ENCODE measurements around the gene ZCCHC8. TPM values are rescaled to one million over a fixed set of nuclear protein-coding genes. Genes with fewer than 3 reads are reported as not detected.

ZCCHC8 gene
- total and polyA plus RNA-seq, 2 of the 8 experiments (the other 6 are each of a cell fraction or from before 2014, with no cell fraction given), result 13.8 to 28.9 TPM

DNA sequence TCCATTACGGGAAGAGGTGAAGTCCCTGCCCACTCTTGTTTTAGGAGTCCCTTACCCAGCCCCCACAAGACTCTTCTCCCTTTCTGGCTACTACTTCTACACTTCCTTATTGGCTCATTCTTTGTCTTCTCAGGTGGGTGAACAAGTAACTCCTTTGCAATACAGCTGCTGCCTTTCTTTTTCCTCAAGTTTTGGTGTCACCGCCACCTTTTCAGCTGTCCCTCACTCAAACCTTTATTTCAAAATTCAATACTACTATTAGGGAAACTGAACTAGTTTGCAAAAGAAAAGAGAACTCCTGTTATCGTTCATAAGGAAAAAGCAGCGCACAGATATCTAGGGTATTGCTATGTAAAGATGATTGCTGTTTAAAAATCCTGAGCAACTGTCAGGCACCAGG is 19.9 kb upstream of the ZCCHC8 start:
- Histone ChIP-seq H2AFZ (ENCODE audit: low read length) (no peak overlapping the region), H3K23me2 (ENCODE audit: low read depth, low read length) (peaks cover 2% of the 10 kb centered on the region; the same call in 1 of the 2 replicates), H3K9ac (replicated peaks in 1 of 4; ENCODE audit: extremely low read depth in 1 of 4, low read depth in 3 of 4, low read length in 3 of 4) (no peak overlapping the region), H3K18ac (ENCODE audit: extremely low read depth, low read length) (no peak overlapping the region), H2BK12ac (ENCODE audit: low read depth, low read length) (no peak overlapping the region), H3K9me3 (ENCODE audit: insufficient read depth in 2 of 2, low read depth in 1 of 2, low read length in 1 of 2) (no peaks in the 10 kb centered on the region), H2BK120ac (replicated peaks; ENCODE audit: low read depth, low read length) (no peak overlapping the region), H2AK5ac (ENCODE audit: low read depth, low read length) (no peak overlapping the region), H3K79me2 (ENCODE audit: control insufficient read depth in 1 of 2, insufficient read depth in 2 of 2, low read length in 2 of 2) (peaks cover 37 to 93% of the 10 kb centered on the region in 2 experiments), H3K4ac (replicated peaks; ENCODE audit: insufficient read length, low read depth, low read length) (no peak overlapping the region), H3K79me1 (ENCODE audit: low read depth, low read length) (no peaks in the 10 kb centered on the region; the same call in 1 of the 2 replicates), H2BK5ac (ENCODE audit: low read depth, low read length) (no peak overlapping the region), H4K20me1 (replicated peaks in 1 of 2; ENCODE audit: control insufficient read depth in 1 of 2, insufficient read depth in 2 of 2, low read length in 2 of 2) (peaks cover 4 to 20% of the 10 kb centered on the region in 2 experiments), H4K91ac (replicated peaks; ENCODE audit: insufficient read length, low read length) (no peak overlapping the region), H4K8ac (ENCODE audit: extremely low read depth, insufficient read depth, low read length) (no peak overlapping the region), H2BK20ac (ENCODE audit: low read length) (no peak overlapping the region), H4K5ac (ENCODE audit: insufficient read length, low read depth, low read length) (no peak overlapping the region), H3K4me1 (replicated peaks in 1 of 4; ENCODE audit: control insufficient read depth in 3 of 4, insufficient read depth in 4 of 4, low read length in 3 of 4) (no peaks in the 10 kb centered on the region; a peak in 4 of 7 replicates), H3K4me2 (ENCODE audit: insufficient read depth in 1 of 2, low read depth in 2 of 2, low read length in 2 of 2) (no peak overlapping the region), H3K14ac (ENCODE audit: insufficient read length) (no peak overlapping the region), H3K36me3 (ENCODE audit: control insufficient read depth in 2 of 4, insufficient read depth in 4 of 4, low read length in 3 of 4) (peaks cover 37 to 89% (median 62%) of the 10 kb centered on the region in 4 experiments), H3K27ac (ENCODE audit: low read depth, low read length) (no peak overlapping the region), H2BK15ac (ENCODE audit: low read length) (no peak overlapping the region), H3K56ac (replicated peaks; ENCODE audit: insufficient read length, low read depth, low read length) (no peak overlapping the region), H3K27me3 (replicated peaks in 1 of 4; ENCODE audit: control insufficient read depth in 3 of 4, extremely low read depth in 1 of 4, insufficient read depth in 3 of 4, low read length in 3 of 4) (no peaks in the 10 kb centered on the region), H3K23ac (ENCODE audit: insufficient read length) (no peak overlapping the region), H3K4me3 (ENCODE audit: extremely low read depth in 1 of 4, insufficient read depth in 2 of 4, low read depth in 3 of 4, low read length in 4 of 4) (no peak overlapping the region)
- DNase-seq (ENCODE audit: low read depth in 1 of 2, low spot score in 2 of 2) (no peak), FAIRE-seq (no peak)
- no peak for TF ChIP-seq RXRA (IDR thresholded peaks at IDR 0.05; ENCODE audit: insufficient read depth, low read depth, low read length)
- TF ChIP-seq CEBPB (IDR thresholded peaks at IDR 0.05; ENCODE audit: low read depth, low read length), result no peak
- TF ChIP-seq GABPA (IDR thresholded peaks at IDR 0.05; ENCODE audit: borderline replicate concordance, insufficient read depth, low read length), result no peak
- no peak; a peak in 1 of 3 replicates for TF ChIP-seq POLR2A (IDR thresholded peaks at IDR 0.05; ENCODE audit: control extremely low read depth in 1 of 2, low read depth in 2 of 2, low read length in 2 of 2)
- TF ChIP-seq TBP (IDR thresholded peaks at IDR 0.05; ENCODE audit: low read depth, low read length), result no peak
- TF ChIP-seq SRF (IDR thresholded peaks at IDR 0.05; ENCODE audit: low read depth, low read length), result no peak
- ChIA-PET CTCF (ENCODE audit: partially characterized antibody) (interaction anchor here (0.6 to 1.7 kb wide), 4 partner anchors 9 to 17 kb away, joined by 3 to 4 read pairs (median 3); no protein-coding TSS in a partner anchor), POLR2A (ENCODE audit: partially characterized antibody) (interaction anchor here (1.1 to 49.0 kb wide), 3 partner anchors 6 to 37 kb away, joined by 3 to 1221 read pairs (median 1221); partner anchors contain the start of genes KNTC1, RSRC2 and ZCCHC8)
- WGBS, 2 experiments (ENCODE audit: extremely low coverage in 1 of 2, insufficient coverage in 1 of 2, insufficient read length in 1 of 2, insufficient replicate concordance in 2 of 2, low coverage in 1 of 2, low lambda C conversion rate in 2 of 2, missing lambda C conversion rate in 1 of 2), result 95% methylated on average over 4 of the region's 4 CpGs; no CpG with 5 or more reads in 1 of the 2 experiments

Data from H1 (cell line).